NK-92 (cell line): Measurements from ENCODE around the gene AGBL1.

ENCODE experiments used
- DNase-seq: peaks from one replicate; lab custom pipeline; 2025; ENCODE audit not compliant: unreplicated experiment; lab: John Stamatoyannopoulos, UW

The AGBL1 gene

GRCh38 chr15:86079508-86080266 is at the start of gene AGBL1:
AGBL1 (plus strand) TSS chr15:86079871.
- no peak for DNase-seq

GRCh38 chr15:86034904-86035303 is 44.8 kb upstream of the AGBL1 start:
- no peak for DNase-seq

- no peak for DNase-seq
Measured at GRCh38 chr15:86036243-86036642, 43.4 kb upstream of the AGBL1 start.

- DNase-seq, result no peak
Measured at GRCh38 chr15:86038491-86038890, 41.2 kb upstream of the AGBL1 start.

- no peak for DNase-seq
Measured at GRCh38 chr15:86040356-86041033, 39.2 kb upstream of the AGBL1 start.

GRCh38 chr15:86041399-86041798 is 38.3 kb upstream of the AGBL1 start:
- DNase-seq, result no peak

GRCh38 chr15:86042226-86042625 is 37.4 kb upstream of the AGBL1 start:
- no peak for DNase-seq

- DNase-seq, result no peak
Measured at GRCh38 chr15:86044981-86045380, 34.7 kb upstream of the AGBL1 start.

- DNase-seq, result no peak
Measured at GRCh38 chr15:86054338-86054737, 25.3 kb upstream of the AGBL1 start.

GRCh38 chr15:86055688-86056087 is 24.0 kb upstream of the AGBL1 start:
- no peak for DNase-seq

- no peak for DNase-seq
Measured at GRCh38 chr15:86059851-86060250, 19.8 kb upstream of the AGBL1 start.

GRCh38 chr15:86060674-86061073 is 19.0 kb upstream of the AGBL1 start:
- no peak for DNase-seq

- no peak for DNase-seq
Measured at GRCh38 chr15:86061581-86061980, 18.1 kb upstream of the AGBL1 start.

GRCh38 chr15:86062646-86063243 is 16.9 kb upstream of the AGBL1 start:
- no peak for DNase-seq

GRCh38 chr15:86063356-86064095 is 16.1 kb upstream of the AGBL1 start:
- DNase-seq, result no peak

- no peak for DNase-seq
Measured at GRCh38 chr15:86064326-86064725, 15.3 kb upstream of the AGBL1 start.

GRCh38 chr15:86066174-86066834 is 13.4 kb upstream of the AGBL1 start:
- no peak for DNase-seq

- DNase-seq, result no peak
Measured at GRCh38 chr15:86073281-86073680, 6.4 kb upstream of the AGBL1 start.

GRCh38 chr15:86076468-86076867 is 3.2 kb upstream of the AGBL1 start:
- no peak for DNase-seq

GRCh38 chr15:86077070-86077469 is 2.6 kb upstream of the AGBL1 start:
- DNase-seq, result no peak

GRCh38 chr15:86080302-86080701 is 631 bp downstream of the AGBL1 start:
- DNase-seq, result no peak
